A549 (cell line): Measurements from ENCODE around the gene RBPJ. TPM values are rescaled to one million over a fixed set of nuclear protein-coding genes. Genes with fewer than 3 reads are reported as not detected.

ENCODE experiments used
- ATAC-seq, 2 experiments: fragments of 200-7000 bp in 1 of 2; fragments of >200 bp in 1 of 2; cut with Nextera tagmentation in 1 of 2; cut with Tn5 transposase in 1 of 2; 3 replicates each; pipeline versions ENCODE4 v1.8.0 to v1.9.1; 2018 to 2020; ENCODE audit warnings: mild to moderate bottlenecking in 1 of 2, moderate library complexity in 1 of 2
- CTCF ChIA-PET: fragments of 300-600 bp; sonication (Branson Sonifier 250); formaldehyde crosslinking; extraction: SDS; loops from one replicate; lab custom pipeline; 2021; ENCODE audit warnings: antibody characterized with exemption, inconsistent platforms; lab: Yijun Ruan, JAX
- POLR2A ChIA-PET: fragments of 350-600 bp; formaldehyde crosslinking; extraction: SDS; loops from one replicate; lab custom pipeline; 2021; ENCODE audit warnings: antibody characterized with exemption, inconsistent platforms; lab: Yijun Ruan, JAX
- DNase-seq, 2 experiments: peaks; one replicate each; pipeline versions ENCODE4 v3.0.0 to v3.0.0-alpha.2; 2011 to 2016; ENCODE audit warnings: low read depth in 1 of 2, low spot score in 1 of 2
- FAIRE-seq: peaks from 2 replicates; lab custom pipeline; 2011; peaks lifted over from hg19 to GRCh38; lab: Jason Lieb, UNC
- H3K27ac ChIP-seq, 2 experiments: fragments of >200 bp; sonication (Bioruptor Twin); formaldehyde crosslinking; 3 replicates each; pipeline ENCODE4 v1.5.1; 2016 to 2017
- H3K4me1 ChIP-seq: fragments of >200 bp; sonication (Bioruptor Twin); formaldehyde crosslinking; 3 replicates; pipeline ENCODE4 v1.6.1; 2016
- H3K4me2 ChIP-seq: fragments of >200 bp; sonication (Bioruptor Twin); formaldehyde crosslinking; 3 replicates; pipeline ENCODE4 v1.6.1; 2016
- H3K4me3 ChIP-seq: fragments of >200 bp; sonication (Bioruptor Twin); formaldehyde crosslinking; 3 replicates; pipeline ENCODE4 v1.5.1; 2016
- H3K9me3 ChIP-seq: fragments of >200 bp; sonication (Bioruptor Twin); formaldehyde crosslinking; 3 replicates; pipeline ENCODE4 v1.6.1; 2016
- BHLHE40 ChIP-seq: IDR thresholded peaks from 2 replicates; pipeline ENCODE4 v1.6.1; 2012; ENCODE audit warnings: low read depth, low read length, inconsistent platforms
- CBX8 ChIP-seq: fragments of 200-600 bp; sonication (generic); IDR thresholded peaks from 2 replicates; pipeline ENCODE4 v1.6.1; 2016
- CEBPB ChIP-seq, 2 experiments: fragments of >200 bp in 1 of 2; sonication (Bioruptor Twin) in 1 of 2; formaldehyde crosslinking in 1 of 2; IDR thresholded peaks; 2 replicates each; pipeline ENCODE4 v1.6.1; 2012 to 2016
- ESRRA ChIP-seq: fragments of 150-350 bp; IDR thresholded peaks from 2 replicates; pipeline ENCODE4 v1.6.1; 2014; ENCODE audit warnings: mild to moderate bottlenecking, low read length, borderline replicate concordance
- FOSL2 ChIP-seq, 2 experiments: fragments of 450-650 bp in 1 of 2; fragments of >200 bp in 1 of 2; sonication (Bioruptor Twin) in 1 of 2; formaldehyde crosslinking; IDR thresholded peaks; 2 replicates each; pipeline versions ENCODE4 v1.5.0 to v1.6.1; 2016 to 2020; ENCODE audit warnings: mild to moderate bottlenecking in 1 of 2, moderate library complexity in 1 of 2
- FOXS1 ChIP-seq: fragments of 250-450 bp; sonication (Bioruptor Pico); IDR thresholded peaks from 2 replicates; pipeline ENCODE4 v1.5.0; 2020; ENCODE audit warnings: mild to moderate bottlenecking, moderate library complexity
- HDAC2 ChIP-seq: fragments of 200-600 bp; sonication (generic); IDR thresholded peaks from 2 replicates; pipeline ENCODE4 v1.6.1; 2016
- HEYL ChIP-seq: fragments of 250-450 bp; sonication (Bioruptor Pico); IDR thresholded peaks from 2 replicates; pipeline ENCODE4 v1.8.0; 2021; ENCODE audit warnings: mild to moderate bottlenecking, moderate library complexity
- JUNB ChIP-seq: fragments of >200 bp; sonication (Bioruptor Twin); formaldehyde crosslinking; IDR thresholded peaks from 2 replicates; pipeline ENCODE4 v1.6.1; 2016
- MAFK ChIP-seq: fragments of 450-650 bp; IDR thresholded peaks from 2 replicates; pipeline ENCODE4 v1.6.1; 2014; ENCODE audit not compliant: partially characterized antibody
- NFE2L2 ChIP-seq: fragments of 150-350 bp; conservative IDR thresholded peaks from 2 replicates; pipeline ENCODE4 v1.6.1; 2014; ENCODE audit warnings: low read length
- NPAS2 ChIP-seq: fragments of 250-450 bp; sonication (Bioruptor Pico); IDR thresholded peaks from 2 replicates; pipeline ENCODE4 v1.8.0; 2022; ENCODE audit warnings: mild to moderate bottlenecking, moderate library complexity, borderline replicate concordance
- NR3C1 ChIP-seq: fragments of >200 bp; sonication (Bioruptor Twin); formaldehyde crosslinking; IDR thresholded peaks from 3 replicates; pipeline ENCODE4 v1.6.1; 2017
- POLR2A ChIP-seq: IDR thresholded peaks from 2 replicates; pipeline ENCODE4 v1.6.1; 2012; ENCODE audit warnings: mild to moderate bottlenecking, low read length
- RFX5 ChIP-seq: fragments of 450-650 bp; IDR thresholded peaks from 2 replicates; pipeline ENCODE4 v1.7.1; 2014; ENCODE audit warnings: antibody characterized with exemption, mild to moderate bottlenecking, moderate library complexity
- RNF2 ChIP-seq: fragments of 200-600 bp; sonication (generic); IDR thresholded peaks from 2 replicates; pipeline ENCODE4 v1.6.1; 2016; ENCODE audit warnings: low read depth, mild to moderate bottlenecking, antibody characterized with exemption, moderate library complexity, borderline replicate concordance
- ZC3H11A ChIP-seq: fragments of 450-650 bp; IDR thresholded peaks from 2 replicates; pipeline ENCODE4 v1.6.1; 2014; ENCODE audit warnings: antibody characterized with exemption, mild to moderate bottlenecking
- WGBS: methylation state at CpG from one replicate; pipeline ENCODE4 v1.1.6; 2017; ENCODE audit errors: missing lambda C conversion rate; 5-methylcytosine and 5-hydroxymethylcytosine counted together
- polyA plus RNA-seq, 4 experiments: library from polyadenylated mRNA; depleted of rRNA in 3 of 4; stranded (reverse); fragments of >200 nt; fragmentation: RNase III in 1 of 4; extraction: RNeasy Plus Mini Kit Qiagen cat#74134 plus additional on column Dnase treatment in 1 of 4; gene quantifications; 2 replicates in 3 of 4; 3 replicates in 1 of 4; pipeline ENCODE4 v1.2.3, GENCODE V29; 2011 to 2017
- TF ChIP-seq, protein P1 (sequence below): fragments of 250-450 bp; sonication (Bioruptor Pico); IDR thresholded peaks from 2 replicates; pipeline ENCODE4 v1.5.0; 2021; ENCODE audit warnings: mild to moderate bottlenecking, moderate library complexity, borderline replicate concordance
- TF ChIP-seq, protein P2 (sequence below): fragments of >200 bp; sonication (Bioruptor Twin); formaldehyde crosslinking; IDR thresholded peaks from 2 replicates; pipeline ENCODE4 v1.6.1; 2016
- TF ChIP-seq, protein P3 (sequence below): fragments of 200-600 bp; sonication (generic); IDR thresholded peaks from 2 replicates; pipeline ENCODE4 v1.6.1; 2016; ENCODE audit warnings: antibody characterized with exemption, mild to moderate bottlenecking, moderate library complexity
- TF ChIP-seq, protein P4 (sequence below): fragments of >200 bp; sonication (Bioruptor Twin); formaldehyde crosslinking; IDR thresholded peaks from 3 replicates; pipeline ENCODE4 v1.6.1; 2016
- TF ChIP-seq, protein P5 (sequence below): fragments of 450-650 bp; IDR thresholded peaks from 2 replicates; pipeline ENCODE4 v1.6.1; 2014; ENCODE audit warnings: antibody characterized with exemption
- TF ChIP-seq, protein P6 (sequence below): IDR thresholded peaks from 2 replicates; pipeline ENCODE4 v1.6.1; 2012

RBPJ gene
- polyA plus RNA-seq, 2 of the 4 experiments (the other 2 are of a cell fraction): 16.5 to 37.1 TPM

DNA sequence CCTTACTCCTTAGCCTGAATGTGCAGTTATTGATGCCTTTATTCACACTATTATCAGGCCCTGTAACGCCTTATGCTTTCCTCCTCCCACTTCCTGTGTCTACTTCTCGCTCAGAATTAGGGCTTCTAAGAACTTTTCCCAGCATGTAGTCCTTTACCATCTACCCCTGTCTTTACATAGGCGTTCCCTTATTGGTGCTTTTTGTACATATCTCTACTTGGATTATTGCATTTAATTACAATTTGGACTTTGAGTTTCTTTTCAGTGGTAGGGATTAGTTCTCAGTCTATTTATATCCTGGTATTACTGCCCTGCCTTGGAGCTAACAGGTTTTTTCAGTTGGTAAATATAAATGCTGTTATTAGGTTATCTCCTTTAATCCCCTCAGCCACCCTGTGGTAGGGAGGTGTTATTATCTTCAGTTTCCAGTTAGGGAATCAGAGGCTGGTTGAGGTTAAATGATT, 84.0 kb downstream of the RBPJ start:
- DNase-seq (no peak), ATAC-seq (no peak), FAIRE-seq (no peak)
- no peak for TF ChIP-seq BHLHE40
- TF ChIP-seq, protein P1, sequence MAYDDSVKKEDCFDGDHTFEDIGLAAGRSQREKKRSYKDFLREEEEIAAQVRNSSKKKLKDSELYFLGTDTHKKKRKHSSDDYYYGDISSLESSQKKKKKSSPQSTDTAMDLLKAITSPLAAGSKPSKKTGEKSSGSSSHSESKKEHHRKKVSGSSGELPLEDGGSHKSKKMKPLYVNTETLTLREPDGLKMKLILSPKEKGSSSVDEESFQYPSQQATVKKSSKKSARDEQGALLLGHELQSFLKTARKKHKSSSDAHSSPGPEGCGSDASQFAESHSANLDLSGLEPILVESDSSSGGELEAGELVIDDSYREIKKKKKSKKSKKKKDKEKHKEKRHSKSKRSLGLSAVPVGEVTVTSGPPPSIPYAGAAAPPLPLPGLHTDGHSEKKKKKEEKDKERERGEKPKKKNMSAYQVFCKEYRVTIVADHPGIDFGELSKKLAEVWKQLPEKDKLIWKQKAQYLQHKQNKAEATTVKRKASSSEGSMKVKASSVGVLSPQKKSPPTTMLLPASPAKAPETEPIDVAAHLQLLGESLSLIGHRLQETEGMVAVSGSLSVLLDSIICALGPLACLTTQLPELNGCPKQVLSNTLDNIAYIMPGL (CRISPR knock-in tag): no peak
- TF ChIP-seq RFX5: no peak
- TF ChIP-seq ESRRA: no peak
- no peak for TF ChIP-seq RNF2
- no peak for TF ChIP-seq NPAS2
- TF ChIP-seq ZC3H11A: no peak
- Histone ChIP-seq H3K27ac (no peak overlapping the region), H3K4me2 (no peak overlapping the region), H3K9me3 (peaks cover 9% of the 10 kb centered on the region; the same call in 2 of the 3 replicates), H3K4me1 (no peaks in the 10 kb centered on the region), H3K4me3 (no peak overlapping the region)
- ChIA-PET POLR2A (no interaction called here), CTCF (interaction anchor here (1.1 kb wide), 1 partner anchor 75 kb away, joined by 3 read pairs; no protein-coding TSS in a partner anchor)
- WGBS: 95% methylated on average over 3 of the region's 3 CpGs

DNA sequence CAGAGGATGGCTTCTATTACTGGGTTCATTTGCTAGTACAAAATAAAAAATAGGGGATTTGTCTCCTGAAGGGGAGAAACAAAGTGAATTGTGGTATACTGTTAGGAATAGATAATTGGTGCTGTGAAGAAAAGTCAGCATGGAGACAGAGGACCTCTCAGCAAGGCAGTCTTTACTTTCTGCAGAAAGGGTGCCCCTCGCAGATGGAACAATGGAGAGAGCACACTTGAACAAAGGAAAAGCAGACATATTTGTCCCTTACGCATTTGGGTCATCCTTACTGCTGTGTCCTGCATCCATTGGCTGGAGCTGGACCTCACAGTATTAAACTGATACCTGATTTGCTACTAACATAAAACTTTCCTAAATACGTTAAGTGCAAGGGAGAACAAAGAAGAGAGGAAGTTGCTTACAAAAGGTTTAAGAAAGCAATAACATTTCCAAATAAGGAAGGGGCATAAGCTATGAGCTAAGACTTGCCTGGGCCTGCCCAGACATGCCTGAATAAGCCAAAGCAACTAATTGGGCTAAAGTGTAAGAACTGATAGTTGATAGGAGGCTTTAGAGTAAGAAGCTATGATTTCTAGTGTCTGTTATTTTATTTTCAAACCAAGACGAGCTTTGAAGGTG, 85.6 kb downstream of the RBPJ start:
- H3K27ac ChIP-seq: no peak overlapping the region
- TF ChIP-seq, protein P2, sequence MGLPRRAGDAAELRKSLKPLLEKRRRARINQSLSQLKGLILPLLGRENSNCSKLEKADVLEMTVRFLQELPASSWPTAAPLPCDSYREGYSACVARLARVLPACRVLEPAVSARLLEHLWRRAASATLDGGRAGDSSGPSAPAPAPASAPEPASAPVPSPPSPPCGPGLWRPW: no peak
- TF ChIP-seq HDAC2: no peak
- TF ChIP-seq, protein P3, sequence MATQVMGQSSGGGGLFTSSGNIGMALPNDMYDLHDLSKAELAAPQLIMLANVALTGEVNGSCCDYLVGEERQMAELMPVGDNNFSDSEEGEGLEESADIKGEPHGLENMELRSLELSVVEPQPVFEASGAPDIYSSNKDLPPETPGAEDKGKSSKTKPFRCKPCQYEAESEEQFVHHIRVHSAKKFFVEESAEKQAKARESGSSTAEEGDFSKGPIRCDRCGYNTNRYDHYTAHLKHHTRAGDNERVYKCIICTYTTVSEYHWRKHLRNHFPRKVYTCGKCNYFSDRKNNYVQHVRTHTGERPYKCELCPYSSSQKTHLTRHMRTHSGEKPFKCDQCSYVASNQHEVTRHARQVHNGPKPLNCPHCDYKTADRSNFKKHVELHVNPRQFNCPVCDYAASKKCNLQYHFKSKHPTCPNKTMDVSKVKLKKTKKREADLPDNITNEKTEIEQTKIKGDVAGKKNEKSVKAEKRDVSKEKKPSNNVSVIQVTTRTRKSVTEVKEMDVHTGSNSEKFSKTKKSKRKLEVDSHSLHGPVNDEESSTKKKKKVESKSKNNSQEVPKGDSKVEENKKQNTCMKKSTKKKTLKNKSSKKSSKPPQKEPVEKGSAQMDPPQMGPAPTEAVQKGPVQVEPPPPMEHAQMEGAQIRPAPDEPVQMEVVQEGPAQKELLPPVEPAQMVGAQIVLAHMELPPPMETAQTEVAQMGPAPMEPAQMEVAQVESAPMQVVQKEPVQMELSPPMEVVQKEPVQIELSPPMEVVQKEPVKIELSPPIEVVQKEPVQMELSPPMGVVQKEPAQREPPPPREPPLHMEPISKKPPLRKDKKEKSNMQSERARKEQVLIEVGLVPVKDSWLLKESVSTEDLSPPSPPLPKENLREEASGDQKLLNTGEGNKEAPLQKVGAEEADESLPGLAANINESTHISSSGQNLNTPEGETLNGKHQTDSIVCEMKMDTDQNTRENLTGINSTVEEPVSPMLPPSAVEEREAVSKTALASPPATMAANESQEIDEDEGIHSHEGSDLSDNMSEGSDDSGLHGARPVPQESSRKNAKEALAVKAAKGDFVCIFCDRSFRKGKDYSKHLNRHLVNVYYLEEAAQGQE: no peak
- TF ChIP-seq NPAS2: no peak
- TF ChIP-seq, protein P4, sequence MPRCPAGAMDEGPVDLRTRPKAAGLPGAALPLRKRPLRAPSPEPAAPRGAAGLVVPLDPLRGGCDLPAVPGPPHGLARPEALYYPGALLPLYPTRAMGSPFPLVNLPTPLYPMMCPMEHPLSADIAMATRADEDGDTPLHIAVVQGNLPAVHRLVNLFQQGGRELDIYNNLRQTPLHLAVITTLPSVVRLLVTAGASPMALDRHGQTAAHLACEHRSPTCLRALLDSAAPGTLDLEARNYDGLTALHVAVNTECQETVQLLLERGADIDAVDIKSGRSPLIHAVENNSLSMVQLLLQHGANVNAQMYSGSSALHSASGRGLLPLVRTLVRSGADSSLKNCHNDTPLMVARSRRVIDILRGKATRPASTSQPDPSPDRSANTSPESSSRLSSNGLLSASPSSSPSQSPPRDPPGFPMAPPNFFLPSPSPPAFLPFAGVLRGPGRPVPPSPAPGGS: no peak
- no peak for TF ChIP-seq NR3C1

DNA sequence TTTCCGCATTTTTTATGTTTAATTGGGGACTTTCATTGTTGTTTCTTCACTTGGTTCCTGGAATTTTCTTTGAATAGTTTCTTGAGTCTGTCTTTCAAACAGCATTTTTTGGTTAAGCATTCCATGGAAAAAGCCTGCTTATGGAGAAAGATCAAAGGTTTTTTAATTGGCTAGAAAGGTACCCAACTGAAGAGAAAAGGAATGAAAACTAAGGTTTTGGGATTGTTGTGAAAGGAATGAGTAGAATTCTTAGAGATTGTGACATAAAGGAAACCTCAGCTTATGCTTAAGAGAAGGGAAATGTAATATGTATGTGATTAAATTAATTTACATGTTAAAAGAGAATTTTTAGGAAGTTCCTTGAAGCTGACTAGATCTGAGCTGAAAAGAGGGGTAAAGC, 86.7 kb downstream of the RBPJ start:
- TF ChIP-seq JUNB (no peak), HDAC2 (no peak), MAFK (no peak), NFE2L2 (no peak), RNF2 (no peak), CEBPB (IDR thresholded peaks at IDR 0.05) (no peak), NPAS2 (no peak), ZC3H11A (no peak), FOXS1 (CRISPR knock-in tag) (no peak), FOSL2 (IDR thresholded peaks at IDR 0.05) (no peak), FOSL2 (CRISPR knock-in tag; IDR thresholded peaks at IDR 0.05) (no peak), HEYL (CRISPR knock-in tag) (no peak), CBX8 (no peak), BHLHE40 (no peak), POLR2A (no peak)
- TF ChIP-seq, protein P2: no peak
- TF ChIP-seq, protein P5, sequence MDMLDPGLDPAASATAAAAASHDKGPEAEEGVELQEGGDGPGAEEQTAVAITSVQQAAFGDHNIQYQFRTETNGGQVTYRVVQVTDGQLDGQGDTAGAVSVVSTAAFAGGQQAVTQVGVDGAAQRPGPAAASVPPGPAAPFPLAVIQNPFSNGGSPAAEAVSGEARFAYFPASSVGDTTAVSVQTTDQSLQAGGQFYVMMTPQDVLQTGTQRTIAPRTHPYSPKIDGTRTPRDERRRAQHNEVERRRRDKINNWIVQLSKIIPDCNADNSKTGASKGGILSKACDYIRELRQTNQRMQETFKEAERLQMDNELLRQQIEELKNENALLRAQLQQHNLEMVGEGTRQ: no peak
- TF ChIP-seq, protein P6, sequence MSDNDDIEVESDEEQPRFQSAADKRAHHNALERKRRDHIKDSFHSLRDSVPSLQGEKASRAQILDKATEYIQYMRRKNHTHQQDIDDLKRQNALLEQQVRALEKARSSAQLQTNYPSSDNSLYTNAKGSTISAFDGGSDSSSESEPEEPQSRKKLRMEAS: no peak
- ATAC-seq (no peak), FAIRE-seq (no peak), DNase-seq (no peak)
- CTCF ChIA-PET: interaction anchor here (2.3 kb wide), 1 partner anchor 419 kb away, joined by 20 read pairs; no protein-coding TSS in a partner anchor
- Histone ChIP-seq H3K27ac (no peak overlapping the region), H3K4me2 (no peak overlapping the region), H3K9me3 (peaks cover 9% of the 10 kb centered on the region; the same call in 2 of the 3 replicates), H3K4me1 (no peaks in the 10 kb centered on the region), H3K4me3 (no peak overlapping the region)
- POLR2A ChIA-PET: no interaction called here
- WGBS: 94% methylated on average over 1 of the region's 1 CpG

More for the DNA sequence above, 85.6 kb downstream of the RBPJ start:
- CTCF ChIA-PET: interaction anchor here (1.0 to 2.3 kb wide), 2 partner anchors 77 to 418 kb away, joined by 3 to 20 read pairs; no protein-coding TSS in a partner anchor
- ATAC-seq (no peak), FAIRE-seq (no peak), DNase-seq (no peak)
- H3K4me1 ChIP-seq: no peaks in the 10 kb centered on the region
- peaks cover 9% of the 10 kb centered on the region; the same call in 2 of the 3 replicates for H3K9me3 ChIP-seq
- no peak overlapping the region for H3K4me2 ChIP-seq
- H3K4me3 ChIP-seq: no peak overlapping the region
- WGBS: 92% methylated on average over 4 of the region's 4 CpGs
- POLR2A ChIA-PET: no interaction called here
